GM19035 (cell line): ENCODE results near the gene LIX1.
"Not testable (repeated sequence)": the region's sequence is repeated elsewhere in the genome, so short reads cannot be mapped to it uniquely, and the experiment has no call there.

Source experiments
- ATAC-seq: cut with Tn5 transposase; IDR thresholded peaks from one replicate; pipeline ENCODE4 v1.9.1; 2021; ENCODE audit not compliant: unreplicated experiment

Gene LIX1

GRCh38 chr5:97143704-97144103, 1.3 kb upstream of the LIX1 start:
- no peak for ATAC-seq

GRCh38 chr5:97141539-97141938, 872 bp downstream of the LIX1 start:
- ATAC-seq: no peak

DNA sequence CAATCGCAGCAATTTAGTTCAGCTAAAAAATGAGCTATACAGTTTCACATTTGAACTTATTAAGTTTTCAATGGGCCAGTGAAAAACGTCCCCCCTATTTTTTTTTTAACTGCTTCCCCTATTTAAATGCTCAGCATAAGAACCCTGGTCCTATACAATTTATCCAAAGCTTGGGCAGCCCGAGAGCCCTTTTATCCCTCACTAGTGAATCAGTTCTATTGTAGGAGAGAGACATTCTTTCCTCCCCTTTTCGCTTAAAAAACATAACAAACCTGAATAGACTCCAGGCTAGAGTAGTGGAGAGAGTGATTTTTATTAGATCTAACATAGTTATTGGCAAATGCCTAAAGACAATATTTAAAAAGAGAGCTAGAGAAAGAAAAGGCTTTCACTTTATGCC, 1.4 kb downstream of the LIX1 start:
- no peak for ATAC-seq

GRCh38 chr5:97140250-97140649, 2.2 kb downstream of the LIX1 start:
- ATAC-seq: not testable (repeated sequence)

GRCh38 chr5:97136475-97136874, 5.9 kb downstream of the LIX1 start:
- no peak for ATAC-seq

DNA sequence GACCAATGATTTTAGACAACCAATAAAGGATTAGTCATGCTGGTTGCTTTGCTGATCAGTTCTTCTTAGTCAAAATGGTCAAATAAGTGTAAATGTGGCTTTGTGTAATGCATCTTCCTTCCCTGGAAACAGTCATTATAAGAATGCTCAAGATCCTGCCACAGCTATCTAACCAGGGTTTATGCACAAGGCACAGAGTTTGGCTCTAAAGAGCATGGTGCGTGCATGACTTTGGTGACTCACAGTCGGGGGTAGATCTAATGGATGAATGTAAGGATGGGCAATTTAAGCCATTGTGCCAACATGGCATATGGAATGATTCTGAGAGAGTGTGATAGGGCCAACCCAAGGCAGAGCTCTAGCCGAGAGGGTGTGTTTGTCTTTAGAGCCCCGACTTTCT, 6.5 kb downstream of the LIX1 start:
- ATAC-seq: no peak

GRCh38 chr5:97134634-97135033, 7.8 kb downstream of the LIX1 start:
- ATAC-seq: no peak

DNA sequence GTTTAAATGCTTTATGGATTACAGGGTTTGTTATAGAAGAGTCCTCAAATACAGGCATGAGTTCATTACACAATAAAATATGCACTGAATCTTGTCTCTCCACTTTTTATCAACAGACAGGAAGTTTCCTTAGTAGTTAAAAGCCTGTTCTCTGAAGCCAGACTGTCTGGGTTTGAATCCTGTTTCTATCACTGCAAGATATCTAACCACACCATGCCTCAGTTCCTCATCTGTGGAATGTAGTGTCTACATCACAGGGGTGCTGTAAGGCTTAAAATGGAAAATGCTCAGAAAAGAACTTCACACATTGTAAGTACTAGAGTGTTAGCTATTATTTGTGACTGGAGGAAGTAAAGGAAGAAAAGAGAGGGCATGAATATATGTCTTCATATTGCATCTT, 9.3 kb downstream of the LIX1 start:
- ATAC-seq: no peak

DNA sequence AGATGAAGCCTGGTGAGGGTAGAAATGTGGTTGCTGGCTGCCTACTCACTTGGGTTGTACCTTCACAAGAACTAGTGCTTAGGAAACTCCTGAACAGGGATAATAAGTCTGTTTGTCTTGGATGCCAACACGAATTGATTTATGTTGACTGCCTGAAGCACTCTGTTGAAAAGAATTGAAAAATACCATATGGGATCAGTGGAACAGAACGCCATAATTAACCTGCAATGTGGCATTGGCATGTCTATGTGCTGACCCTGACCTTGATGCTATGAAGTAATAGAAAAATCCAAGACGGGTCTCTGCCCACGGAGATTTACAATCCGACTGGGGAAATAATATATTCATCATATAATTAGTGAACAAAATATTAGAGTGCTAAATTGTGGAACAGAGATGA, 10.5 kb downstream of the LIX1 start:
- ATAC-seq: no peak

DNA sequence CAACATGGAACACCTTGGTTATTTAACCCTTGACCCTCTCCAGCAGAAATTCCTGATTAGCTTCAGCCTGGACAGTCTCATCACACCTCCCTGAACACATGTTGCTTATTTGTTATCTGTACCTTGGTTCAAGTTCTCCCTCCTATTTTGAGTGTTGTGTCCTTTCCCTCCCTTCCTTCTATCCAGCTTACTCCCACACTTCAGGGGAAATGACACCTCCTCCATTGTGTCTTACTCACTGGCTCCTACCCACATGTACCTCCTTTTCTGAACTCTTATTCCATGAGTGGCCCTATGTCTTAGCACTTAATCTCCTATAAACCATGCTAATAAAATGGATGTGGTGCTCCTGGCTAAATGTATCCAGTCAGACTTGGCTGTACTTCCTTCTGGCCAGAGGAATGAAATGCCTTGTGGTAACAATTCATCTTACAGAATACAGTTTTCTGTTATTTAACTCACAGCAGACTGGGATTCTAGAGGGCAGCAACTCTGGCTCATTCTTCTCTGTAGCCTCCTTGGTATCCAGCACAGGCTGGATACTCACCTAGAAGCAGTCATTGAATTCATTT, 11.2 kb downstream of the LIX1 start:
- no peak for ATAC-seq

GRCh38 chr5:97127727-97128126, 14.7 kb downstream of the LIX1 start:
- ATAC-seq: no peak

DNA sequence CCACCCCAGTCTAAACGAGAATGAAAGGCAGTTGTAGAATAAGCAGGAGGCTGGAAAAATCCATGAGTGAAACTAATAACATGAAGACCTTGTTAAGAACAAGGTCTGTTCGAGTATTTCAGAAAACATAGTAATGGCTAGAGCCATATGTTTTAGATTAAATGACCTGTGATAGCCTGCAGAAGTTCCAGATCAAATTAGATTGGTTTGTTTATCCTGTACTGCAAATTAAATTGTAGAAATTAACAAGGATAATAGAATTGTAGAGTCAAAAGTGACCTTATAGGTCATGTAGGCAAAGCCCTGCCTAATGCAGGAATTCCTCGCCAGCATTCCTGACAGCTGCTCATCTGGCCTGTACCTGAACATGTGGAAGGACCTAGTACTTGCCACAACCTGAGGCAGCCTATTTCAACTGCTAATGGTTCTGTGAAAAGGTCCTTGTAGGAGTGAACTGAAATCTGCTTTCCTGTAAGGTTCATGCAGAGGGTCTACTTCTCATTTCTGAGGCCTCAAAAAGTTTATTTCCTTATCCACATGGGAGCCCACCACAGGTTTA, 17.2 kb downstream of the LIX1 start:
- ATAC-seq: no peak

- no peak for ATAC-seq
Observed at GRCh38 chr5:97124335-97124734, 18.1 kb downstream of the LIX1 start.

DNA sequence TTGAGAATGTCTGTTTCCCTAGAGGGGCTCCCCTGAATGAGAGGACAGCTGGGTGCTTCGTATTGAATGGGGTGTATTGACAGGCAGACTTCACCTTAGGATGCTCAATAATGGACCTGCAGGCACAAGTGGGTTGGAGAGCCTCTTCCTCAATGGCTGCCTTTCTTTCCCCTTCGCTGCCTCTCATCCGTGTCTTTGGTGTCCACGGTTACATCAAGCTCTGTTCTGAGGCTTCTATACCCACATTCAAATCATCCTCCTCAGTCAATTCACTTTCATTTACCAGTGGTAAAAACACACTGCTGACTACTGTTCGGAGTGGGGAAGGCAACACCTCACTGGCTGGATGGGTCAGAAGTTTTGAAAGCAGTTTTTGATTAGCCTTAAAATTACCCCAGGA, 20.6 kb downstream of the LIX1 start:
- ATAC-seq: no peak

GRCh38 chr5:97120195-97120594, 22.2 kb downstream of the LIX1 start:
- no peak for ATAC-seq

GRCh38 chr5:97119007-97119390, 23.4 kb downstream of the LIX1 start:
- ATAC-seq: no peak

DNA sequence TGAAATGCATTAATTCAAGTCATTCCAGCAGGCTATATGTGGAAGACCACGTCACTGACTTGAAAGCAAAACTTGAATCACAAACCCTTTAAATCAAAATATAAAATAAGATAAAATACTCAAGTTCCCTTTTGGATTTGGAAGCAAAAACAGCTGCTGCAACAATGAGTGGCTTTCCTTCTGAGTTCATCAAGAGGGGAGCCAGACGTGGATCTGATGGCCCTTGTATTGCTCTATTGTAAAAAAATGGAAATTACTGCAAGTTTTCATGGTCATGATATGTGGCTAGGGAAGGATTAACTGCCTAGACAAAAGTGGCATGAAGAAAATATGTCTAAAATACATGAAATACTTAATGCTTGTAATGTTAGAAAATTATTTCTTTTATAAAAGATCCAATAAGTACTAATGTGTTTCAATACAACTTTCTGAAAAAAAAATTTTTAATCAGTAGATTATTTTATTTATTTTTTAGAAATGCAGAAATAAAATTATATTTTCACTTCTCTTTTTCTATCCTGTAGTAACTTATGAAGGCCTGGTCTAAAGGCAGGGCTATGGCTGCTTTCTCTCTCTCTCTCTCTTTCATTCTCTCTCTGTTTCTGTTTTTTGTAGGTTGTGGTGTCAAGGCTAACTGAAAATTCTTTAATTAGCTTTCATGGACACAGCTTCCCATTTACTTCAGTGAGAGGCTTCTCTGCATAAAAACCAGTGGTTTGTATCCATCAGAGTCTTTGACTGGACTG, 24.0 kb downstream of the LIX1 start:
- ATAC-seq: peak; percentile 68

GRCh38 chr5:97115932-97116331, 26.5 kb downstream of the LIX1 start:
- no peak for ATAC-seq

DNA sequence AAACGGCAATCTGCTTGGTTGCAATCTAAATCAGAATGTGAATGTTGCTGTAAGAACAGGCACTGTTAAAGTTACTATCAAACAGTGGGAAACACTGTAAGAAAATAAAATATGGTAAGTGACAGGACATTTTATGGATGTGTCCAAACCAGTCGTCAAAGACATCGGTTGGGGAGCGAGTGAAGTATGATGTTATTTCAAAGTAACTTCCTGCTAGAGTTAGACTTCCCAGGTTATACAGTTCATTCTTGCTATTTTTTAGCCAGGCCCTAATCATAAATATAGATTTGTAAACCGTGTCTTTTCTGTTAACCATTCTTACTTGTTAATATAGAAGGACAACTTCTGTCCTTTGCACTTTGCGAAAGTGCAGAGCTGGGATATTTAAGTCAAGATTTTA, 30.2 kb downstream of the LIX1 start:
- no peak for ATAC-seq

GRCh38 chr5:97111616-97112015, 30.8 kb downstream of the LIX1 start:
- ATAC-seq: no peak

- no peak for ATAC-seq
Observed at GRCh38 chr5:97111004-97111403, 31.4 kb downstream of the LIX1 start.

- ATAC-seq: no peak
Observed at GRCh38 chr5:97107318-97107717, 35.1 kb downstream of the LIX1 start.

DNA sequence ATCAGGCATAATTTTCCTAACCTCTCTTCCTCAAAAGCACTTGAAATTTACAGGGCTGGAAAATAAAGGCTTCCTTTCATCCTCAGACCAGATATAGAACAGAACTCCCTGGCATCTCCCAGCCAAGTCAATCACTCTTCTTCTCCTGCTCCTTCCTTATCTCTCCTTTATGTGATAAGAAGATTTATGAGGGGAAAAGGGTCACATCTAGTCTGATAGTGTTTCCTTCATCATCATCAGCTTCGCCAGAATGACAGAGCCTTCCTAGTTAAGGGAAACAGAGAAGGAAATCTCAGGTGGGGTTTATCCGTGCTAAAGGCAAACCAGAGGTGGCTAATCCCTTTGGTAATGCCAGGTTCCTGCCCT, 36.2 kb downstream of the LIX1 start:
- no peak for ATAC-seq
